Activated CD4-positive, alpha-beta T cell treated with anti-CD3 and anti-CD28 coated beads, Interleukin-2, amount 50 U/mL, for 24 hours (primary cell): ENCODE measurements around the gene HBD.

Experiments
- DNase-seq, 2 donors: peaks; one replicate each; pipeline ENCODE4 v3.0.0-alpha.2; 2020; ENCODE audit warnings: low read depth in 1 of 2, low spot score in 1 of 2

The HBD gene

GRCh38 chr11:5192738-5193137 is 41.5 kb downstream of the HBD start:
- no peak for DNase-seq

GRCh38 chr11:5188201-5188600 is 46.1 kb downstream of the HBD start:
- DNase-seq, result no peak
